Lung (tissue), 12 donors: ENCODE measurements around the gene ACER1. TPM values are rescaled to one million over a fixed set of nuclear protein-coding genes. Genes with fewer than 3 reads are reported as not detected.

ENCODE experiments used
- ATAC-seq: fragments of 200-7000 bp; cut with Tn5 transposase; one replicate; pipeline ENCODE4 v1.9.1; 2020; ENCODE audit warnings: moderate number of reproducible peaks; ENCODE audit not compliant: insufficient read depth, low FRiP score
- DNase-seq, 3 donors: peaks; one replicate each; pipeline ENCODE4 v3.0.0-alpha.2; 2013 to 2017
- H3K27ac ChIP-seq, 2 donors: one replicate each; pipeline ENCODE4 v1.5.1; 2013; ENCODE audit warnings: mild to moderate bottlenecking in 2 of 2, moderate library complexity in 2 of 2, control low read depth in 1 of 2, inconsistent platforms in 1 of 2, low read depth in 1 of 2, low read length in 1 of 2
- H3K27me3 ChIP-seq, 3 donors: one replicate each; pipeline ENCODE4 v1.5.1; 2013; ENCODE audit warnings: low read length in 2 of 3; ENCODE audit not compliant: control insufficient read depth in 3 of 3, insufficient read depth in 3 of 3
- H3K36me3 ChIP-seq, 4 donors: one replicate each; pipeline ENCODE4 v1.5.1; 2013; ENCODE audit warnings: low read length in 4 of 4, mild to moderate bottlenecking in 1 of 4, moderate library complexity in 1 of 4; ENCODE audit not compliant: control insufficient read depth in 4 of 4, insufficient read depth in 4 of 4
- H3K4me1 ChIP-seq, 5 donors: one replicate each; pipeline ENCODE4 v1.5.1; 2013; ENCODE audit warnings: low read length in 5 of 5, mild to moderate bottlenecking in 2 of 5, moderate library complexity in 1 of 5; ENCODE audit not compliant: control insufficient read depth in 5 of 5, insufficient read depth in 5 of 5
- H3K4me3 ChIP-seq: one replicate; pipeline ENCODE4 v1.5.1; 2013; ENCODE audit warnings: mild to moderate bottlenecking, control low read depth, moderate library complexity
- H3K9ac ChIP-seq, 2 donors: one replicate each; pipeline ENCODE4 v1.5.1; 2013; ENCODE audit warnings: low read length in 2 of 2, control low read depth in 1 of 2; ENCODE audit not compliant: insufficient read depth in 1 of 2
- H3K9me3 ChIP-seq, 4 donors: one replicate each; pipeline ENCODE4 v1.5.1; 2013; ENCODE audit warnings: low read length in 3 of 4, mild to moderate bottlenecking in 1 of 4, moderate library complexity in 1 of 4; ENCODE audit not compliant: control insufficient read depth in 4 of 4, insufficient read depth in 3 of 4
- CTCF ChIP-seq: IDR thresholded peaks from 2 replicates; pipeline ENCODE4 v1.5.1; 2012; ENCODE audit warnings: mild to moderate bottlenecking; ENCODE audit errors: control extremely low read depth, extremely low read depth
- WGBS, 2 donors: extraction: QIAGEN DNeasy Blood & Tissue Kit; methylation state at CpG; one replicate each; pipeline ENCODE4 v1.1.7; 2013; 5-methylcytosine and 5-hydroxymethylcytosine counted together
- polyA plus RNA-seq, 2 donors: library from polyadenylated mRNA; stranded (reverse); fragments of 200-250 nt; gene quantifications; one replicate each; pipeline ENCODE4 v1.2.1, GENCODE V29; 2013
- total RNA-seq, 2 donors: library from RNA; depleted of rRNA in 1 of 2; stranded (reverse); fragments of >200 nt in 1 of 2; gene quantifications; one replicate each; pipeline ENCODE4 v1.2.1, GENCODE V29; 2014 to 2021
- donor health status: control.
- donor health status: control.
- donor health status: Bipolar disorder and iron deficiency.
- donor health status: healthy.
- donor health status: DM: yes; HTN: yes; CAD: no.

ACER1 gene
- total and polyA plus RNA-seq, 4 donors = 0.06 TPM; not detected in 3

GRCh38 chr19:6270076-6270745 lies 63.2 kb downstream of the ACER1 start:
- Histone ChIP-seq H3K27me3 (no peaks in the 10 kb centered on the region), H3K9me3 (peaks cover 0 to 1% (median 0%) of the 10 kb centered on the region in 4 donors), H3K9ac (no peak overlapping the region), H3K4me1 (peaks cover 25 to 59% (median 52%) of the 10 kb centered on the region in 5 donors), H3K27ac (peak overlapping the region in 1 of 2 donors; percentile 98), H3K36me3 (peaks cover 3 to 23% (median 15%) of the 10 kb centered on the region in 4 donors), H3K4me3 (no peak overlapping the region)
- DNase-seq (no peak), ATAC-seq (no peak)
- WGBS, 2 donors = 84 to 92% methylated on average over 31 of the region's 31 CpGs
- no peak for TF ChIP-seq CTCF

GRCh38 chr19:6269101-6269886 lies 64.1 kb downstream of the ACER1 start:
- Histone ChIP-seq H3K27me3 (no peaks in the 10 kb centered on the region), H3K4me1 (peaks cover 18 to 50% (median 43%) of the 10 kb centered on the region in 5 donors), H3K9ac (no peak overlapping the region), H3K27ac (peak overlapping the region in 1 of 2 donors; percentile 98), H3K4me3 (no peak overlapping the region), H3K9me3 (peaks cover 0 to 1% (median 0%) of the 10 kb centered on the region in 4 donors), H3K36me3 (peaks cover 3 to 23% (median 15%) of the 10 kb centered on the region in 4 donors)
- 70 to 76% methylated on average over 33 of the region's 33 CpGs for WGBS, 2 donors
- no peak for TF ChIP-seq CTCF
- no peak for ATAC-seq
- DNase-seq = no peak

- DNase-seq = peak in 2 of 3 donors; percentile 35 to 59
- WGBS, 2 donors = 70 to 88% methylated on average over 4 of the region's 4 CpGs
- H3K4me1 ChIP-seq = peaks cover 13 to 47% (median 34%) of the 10 kb centered on the region in 5 donors
- peaks cover 0 to 1% (median 0%) of the 10 kb centered on the region in 4 donors for H3K9me3 ChIP-seq
- no peak overlapping the region for H3K4me3 ChIP-seq
- H3K27ac ChIP-seq = no peak overlapping the region
- no peak for TF ChIP-seq CTCF
- H3K9ac ChIP-seq = no peak overlapping the region
- peaks cover 3 to 28% (median 17%) of the 10 kb centered on the region in 4 donors for H3K36me3 ChIP-seq
- no peak for ATAC-seq
- H3K27me3 ChIP-seq = no peaks in the 10 kb centered on the region
These were observed 65.0 kb downstream of the ACER1 start for GRCh38 chr19:6268382-6268771.
